Putamen (tissue), 1 donor: ENCODE results near the gene DDAH2.

ENCODE experiments used
- DNase-seq: peaks from one replicate; pipeline ENCODE4 v3.0.0-alpha.2; 2016; ENCODE audit warnings: low spot score

DDAH2 gene

GRCh38 chr6:31690231-31691077 is 38.6 kb downstream of the DDAH2 start:
- peak; percentile 45 for DNase-seq

- no peak for DNase-seq
Observed at GRCh38 chr6:31689249-31690110, 39.6 kb downstream of the DDAH2 start.

GRCh38 chr6:31687860-31688693 is 41.0 kb downstream of the DDAH2 start:
- no peak for DNase-seq

DNA sequence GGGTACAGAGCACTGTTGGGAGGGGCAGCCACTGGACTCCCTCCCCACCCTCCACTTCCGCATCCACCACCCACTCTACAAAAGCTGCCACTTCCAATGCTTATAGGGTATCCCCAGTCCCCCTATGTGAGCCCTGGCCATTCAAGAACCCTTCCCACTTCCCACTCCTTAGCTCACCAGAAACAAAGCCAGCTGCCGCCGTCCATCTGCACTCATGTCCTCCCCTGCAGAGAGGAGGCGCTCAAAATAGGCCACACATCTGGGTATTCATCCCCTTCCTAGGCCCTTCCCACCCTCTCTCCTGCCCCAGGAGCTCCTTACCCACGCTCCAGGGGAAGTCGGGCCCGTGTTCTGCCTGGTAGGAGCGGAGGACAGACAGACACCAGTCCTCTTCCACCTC is 41.8 kb downstream of the DDAH2 start:
- no peak for DNase-seq

GRCh38 chr6:31686483-31686882 is 42.6 kb downstream of the DDAH2 start:
- DNase-seq, result no peak

- DNase-seq, result no peak
Observed at GRCh38 chr6:31683591-31683990, 45.5 kb downstream of the DDAH2 start.

GRCh38 chr6:31681135-31681671 is 47.9 kb downstream of the DDAH2 start:
- DNase-seq, result no peak

- DNase-seq, result peak; percentile 68
Observed at GRCh38 chr6:31680226-31681134, 48.6 kb downstream of the DDAH2 start, which contains the start of gene LY6G5C. Gene LY6G5C (minus strand): TSS chr6:31681067. CDS start chr6:31680373, 694 bp downstream.

GRCh38 chr6:31677955-31678354 is 51.1 kb downstream of the DDAH2 start:
- DNase-seq, result no peak
